HCT116 (cell line): ENCODE results near the gene BRIP1. TPM values are rescaled to one million over a fixed set of nuclear protein-coding genes. Genes with fewer than 3 reads are reported as not detected.

Source experiments
- ATAC-seq: fragments of 200-7000 bp; cut with Tn5 transposase; 2 replicates; pipeline ENCODE4 v1.9.1; 2020; ENCODE audit warnings: mild to moderate bottlenecking, moderate library complexity
- BruUV-seq: library from RNA; stranded (reverse); fragments of 400-500 nt; replicated peaks from 2 replicates; lab custom pipeline; 2021; lab: Mats Ljungman, UMichigan
- CTCF ChIA-PET: fragments of 300-600 bp; sonication (Branson Sonifier 250); formaldehyde crosslinking; loops from one replicate; lab custom pipeline; 2021; ENCODE audit warnings: antibody characterized with exemption; lab: Charles Lee
- POLR2A ChIA-PET: fragments of 300-600, 350-600 bp; sonication (Branson Sonifier 250); formaldehyde crosslinking; loops from one replicate; lab custom pipeline; 2021; ENCODE audit warnings: antibody characterized with exemption; lab: Charles Lee
- RAD21 ChIA-PET, 2 experiments: fragments of 300-600 bp; sonication (Branson Sonifier 250); formaldehyde crosslinking; loops; one replicate each; lab custom pipeline; 2023; ENCODE audit warnings: low total read pairs in 2 of 2; ENCODE audit not compliant: uncharacterized antibody in 2 of 2, unreplicated experiment in 2 of 2, low non-redundant PET in 1 of 2; lab: Charles Lee
- DNase-seq: peaks from one replicate; pipeline ENCODE4 v3.0.0-alpha.2; 2010; ENCODE audit warnings: low read depth, low spot score
- H2AFZ ChIP-seq: fragments of 200-600 bp; shearing (Covaris generic), sonication (generic); 2 replicates; pipeline ENCODE4 v1.6.1; 2017; ENCODE audit warnings: low read depth, mixed run types, mixed read lengths, antibody characterized with exemption, low read length; ENCODE audit not compliant: poor library complexity, severe bottlenecking
- H3K27ac ChIP-seq: 2 replicates; pipeline ENCODE4 v1.5.1; 2012; ENCODE audit warnings: low read depth, low read length
- H3K27me3 ChIP-seq: fragments of 200-600 bp; sonication (generic); 2 replicates; pipeline ENCODE4 v1.6.1; 2016; ENCODE audit warnings: mixed run types, low read length, mixed read lengths; ENCODE audit not compliant: insufficient read depth
- H3K36me3 ChIP-seq, 2 experiments: fragments of 200-500 bp in 1 of 2; fragments of 200-600 bp in 1 of 2; sonication (Bioruptor generic) in 1 of 2; sonication (generic) in 1 of 2; 2 replicates each; pipeline versions ENCODE4 v1.5.1 to v1.6.1; 2014 to 2016; ENCODE audit warnings: low read length in 2 of 2, inconsistent platforms in 1 of 2, mixed read lengths in 1 of 2, mixed run types in 1 of 2; ENCODE audit not compliant: insufficient read depth in 2 of 2, control insufficient read depth in 1 of 2
- H3K4me1 ChIP-seq, 2 experiments: fragments of 200-600 bp in 1 of 2; sonication (generic) in 1 of 2; 2 replicates each; pipeline versions ENCODE4 v1.5.1 to v1.6.1; 2012 to 2017; ENCODE audit warnings: low read length in 2 of 2, inconsistent platforms in 1 of 2, mild to moderate bottlenecking in 1 of 2, mixed read lengths in 1 of 2, mixed run types in 1 of 2, moderate library complexity in 1 of 2; ENCODE audit not compliant: insufficient read depth in 2 of 2, control insufficient read depth in 1 of 2
- H3K4me2 ChIP-seq: fragments of 200-600 bp; sonication (generic); 2 replicates; pipeline ENCODE4 v1.6.1; 2017; ENCODE audit warnings: mixed run types, low read length, mixed read lengths
- H3K4me3 ChIP-seq, 2 experiments: fragments of 200-600 bp in 1 of 2; sonication (generic) in 1 of 2; replicated peaks in 1 of 2; 2 replicates each; pipeline ENCODE4 v1.5.1; 2011 to 2016; ENCODE audit warnings: low read length in 2 of 2, control low read depth in 1 of 2, low read depth in 1 of 2, mild to moderate bottlenecking in 1 of 2, mixed read lengths in 1 of 2, mixed run types in 1 of 2
- H3K79me2 ChIP-seq: fragments of 200-600 bp; sonication (generic); 2 replicates; pipeline ENCODE4 v1.6.1; 2017; ENCODE audit warnings: mild to moderate bottlenecking, mixed run types, low read length, moderate library complexity, mixed read lengths; ENCODE audit not compliant: insufficient read depth
- H3K9ac ChIP-seq: fragments of 200-600 bp; sonication (generic); 2 replicates; pipeline ENCODE4 v1.6.1; 2016; ENCODE audit warnings: low read length, mixed read lengths
- H3K9me2 ChIP-seq: fragments of 200-600 bp; sonication (generic), shearing (Covaris generic); 2 replicates; pipeline ENCODE4 v1.6.1; 2017; ENCODE audit warnings: mixed run types, mild to moderate bottlenecking, moderate library complexity; ENCODE audit not compliant: insufficient read depth
- H3K9me3 ChIP-seq, 2 experiments: fragments of 200-500 bp in 1 of 2; fragments of 200-600 bp in 1 of 2; sonication (Bioruptor generic) in 1 of 2; sonication (generic) in 1 of 2; 2 replicates each; pipeline ENCODE4 v1.6.1; 2014 to 2017; ENCODE audit warnings: low read length in 2 of 2, mixed read lengths in 2 of 2, inconsistent platforms in 1 of 2, low read depth in 1 of 2, mild to moderate bottlenecking in 1 of 2, mixed run types in 1 of 2, moderate library complexity in 1 of 2; ENCODE audit not compliant: control insufficient read depth in 1 of 2, insufficient read depth in 1 of 2
- H4K20me1 ChIP-seq: fragments of 200-600 bp; sonication (generic), shearing (Covaris generic); 2 replicates; pipeline ENCODE4 v1.6.1; 2017; ENCODE audit warnings: mixed run types, mild to moderate bottlenecking, moderate library complexity; ENCODE audit not compliant: insufficient read depth
- CBX3 ChIP-seq: IDR thresholded peaks from 2 replicates; pipeline ENCODE4 v1.6.1; 2012; ENCODE audit warnings: low read depth
- CEBPB ChIP-seq: IDR thresholded peaks from 2 replicates; pipeline ENCODE4 v1.6.1; 2012; ENCODE audit warnings: low read depth
- EGR1 ChIP-seq: IDR thresholded peaks from 2 replicates; pipeline ENCODE4 v1.6.1; 2012; ENCODE audit warnings: low read depth
- ELF1 ChIP-seq: IDR thresholded peaks from 2 replicates; pipeline ENCODE4 v1.6.1; 2012; ENCODE audit warnings: low read depth, borderline replicate concordance
- EZH2 ChIP-seq: fragments of 200-600 bp; sonication (generic); IDR thresholded peaks from 2 replicates; pipeline ENCODE4 v1.6.1; 2017; ENCODE audit warnings: antibody characterized with exemption, mixed run types
- EZH2phosphoT487 ChIP-seq: fragments of 200-600 bp; IDR thresholded peaks from 2 replicates; pipeline ENCODE4 v1.6.1; 2018; ENCODE audit warnings: antibody characterized with exemption, borderline replicate concordance
- FOSL1 ChIP-seq: IDR thresholded peaks from 2 replicates; pipeline ENCODE4 v1.6.1; 2012; ENCODE audit warnings: low read depth
- JUND ChIP-seq: IDR thresholded peaks from 2 replicates; pipeline ENCODE4 v1.6.1; 2012
- POLR2A ChIP-seq: IDR thresholded peaks from 2 replicates; pipeline ENCODE4 v1.7.0; 2011; ENCODE audit warnings: borderline replicate concordance; ENCODE audit not compliant: insufficient read depth, insufficient read length; ENCODE audit errors: extremely low read depth
- POLR2AphosphoS5 ChIP-seq: IDR thresholded peaks from 2 replicates; pipeline ENCODE4 v1.6.1; 2011; ENCODE audit warnings: mild to moderate bottlenecking, low read depth, low read length, moderate library complexity
- RAD21 ChIP-seq: IDR thresholded peaks from 2 replicates; pipeline ENCODE4 v1.6.1; 2012; ENCODE audit warnings: low read depth, mild to moderate bottlenecking
- SP1 ChIP-seq: IDR thresholded peaks from 2 replicates; pipeline ENCODE4 v1.6.1; 2012; ENCODE audit warnings: low read depth
- SRF ChIP-seq: IDR thresholded peaks from 2 replicates; pipeline ENCODE4 v1.6.1; 2012; ENCODE audit warnings: low read depth
- TCF7L2 ChIP-seq: IDR thresholded peaks from 2 replicates; pipeline ENCODE4 v1.7.0; 2011; ENCODE audit warnings: borderline replicate concordance, inconsistent platforms; ENCODE audit not compliant: insufficient read depth, insufficient read length; ENCODE audit errors: extremely low read depth
- ZBTB33 ChIP-seq: IDR thresholded peaks from 2 replicates; pipeline ENCODE4 v1.6.1; 2011; ENCODE audit warnings: mild to moderate bottlenecking, low read length, moderate library complexity; ENCODE audit not compliant: insufficient replicate concordance; ENCODE audit errors: extremely low read depth
- ZFX ChIP-seq: fragments of 450-650 bp; IDR thresholded peaks from 2 replicates; pipeline ENCODE4 v1.6.1; 2017
- ZNF274 ChIP-seq: fragments of 200-500 bp; sonication (Bioruptor generic); IDR thresholded peaks from 2 replicates; pipeline ENCODE4 v1.6.1; 2014; ENCODE audit warnings: mild to moderate bottlenecking, low read depth, low read length, inconsistent platforms
- intact Hi-C: fragments of 100-400 bp; cut with micrococcal nuclease; formaldehyde crosslinking; loops from 2 replicates; pipeline ENCODE4 v1.10.0; 2022
- total RNA-seq: library from RNA; stranded (reverse); gene quantifications from one replicate; pipeline ENCODE4 v1.2.1, GENCODE V29; 2021; ENCODE audit not compliant: unreplicated experiment
- TF ChIP-seq, protein P1 (sequence below): IDR thresholded peaks from 2 replicates; pipeline ENCODE4 v1.6.1; 2012
- TF ChIP-seq, protein P2 (sequence below), 3 experiments: fragments of 200-600 bp in 1 of 3; sonication (generic) in 1 of 3; IDR thresholded peaks in 2 of 3; conservative IDR thresholded peaks in 1 of 3; 2 replicates each; pipeline ENCODE4 v1.5.1; 2012 to 2017; ENCODE audit warnings: low read depth in 2 of 3, low read length in 2 of 3, antibody characterized with exemption in 1 of 3, borderline replicate concordance in 1 of 3, control low read depth in 1 of 3, mild to moderate bottlenecking in 1 of 3, mixed read lengths in 1 of 3, mixed run types in 1 of 3, moderate library complexity in 1 of 3; ENCODE audit not compliant: insufficient read depth in 1 of 3
- TF ChIP-seq, protein P3 (sequence below): IDR thresholded peaks from 2 replicates; pipeline ENCODE4 v1.6.1; 2012; ENCODE audit warnings: low read depth

BRIP1 gene
- total RNA-seq, 1 experiment from 2014 or later = 22.2 TPM

GRCh38 chr17:61848896-61849295, 14.4 kb downstream of the BRIP1 start:
- intact Hi-C loops = no loop called here
- RAD21 ChIA-PET = no interaction called here
- no TSS peak for BruUV-seq

More at GRCh38 chr17:61848896-61849295, 14.4 kb downstream of the BRIP1 start:
- ChIA-PET POLR2A (no interaction called here), CTCF (no interaction called here)
- no peak overlapping the region for H3K4me2 ChIP-seq
- H3K4me3 ChIP-seq = no peak overlapping the region
- no peak for TF ChIP-seq POLR2AphosphoS5
- no peak for TF ChIP-seq ELF1
- TF ChIP-seq CEBPB = no peak
- TF ChIP-seq EGR1 = no peak
- no peak for TF ChIP-seq CBX3
- no peak for TF ChIP-seq RAD21
- TF ChIP-seq, protein P1, sequence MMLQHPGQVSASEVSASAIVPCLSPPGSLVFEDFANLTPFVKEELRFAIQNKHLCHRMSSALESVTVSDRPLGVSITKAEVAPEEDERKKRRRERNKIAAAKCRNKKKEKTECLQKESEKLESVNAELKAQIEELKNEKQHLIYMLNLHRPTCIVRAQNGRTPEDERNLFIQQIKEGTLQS = no peak
- TF ChIP-seq FOSL1 = no peak
- TF ChIP-seq ZNF274 = no peak
- TF ChIP-seq EZH2phosphoT487 = no peak
- TF ChIP-seq SP1 = no peak
- no peak for TF ChIP-seq ZBTB33
- TF ChIP-seq TCF7L2 = no peak
- TF ChIP-seq SRF = no peak
- no peak for TF ChIP-seq POLR2A
- TF ChIP-seq, protein P2, sequence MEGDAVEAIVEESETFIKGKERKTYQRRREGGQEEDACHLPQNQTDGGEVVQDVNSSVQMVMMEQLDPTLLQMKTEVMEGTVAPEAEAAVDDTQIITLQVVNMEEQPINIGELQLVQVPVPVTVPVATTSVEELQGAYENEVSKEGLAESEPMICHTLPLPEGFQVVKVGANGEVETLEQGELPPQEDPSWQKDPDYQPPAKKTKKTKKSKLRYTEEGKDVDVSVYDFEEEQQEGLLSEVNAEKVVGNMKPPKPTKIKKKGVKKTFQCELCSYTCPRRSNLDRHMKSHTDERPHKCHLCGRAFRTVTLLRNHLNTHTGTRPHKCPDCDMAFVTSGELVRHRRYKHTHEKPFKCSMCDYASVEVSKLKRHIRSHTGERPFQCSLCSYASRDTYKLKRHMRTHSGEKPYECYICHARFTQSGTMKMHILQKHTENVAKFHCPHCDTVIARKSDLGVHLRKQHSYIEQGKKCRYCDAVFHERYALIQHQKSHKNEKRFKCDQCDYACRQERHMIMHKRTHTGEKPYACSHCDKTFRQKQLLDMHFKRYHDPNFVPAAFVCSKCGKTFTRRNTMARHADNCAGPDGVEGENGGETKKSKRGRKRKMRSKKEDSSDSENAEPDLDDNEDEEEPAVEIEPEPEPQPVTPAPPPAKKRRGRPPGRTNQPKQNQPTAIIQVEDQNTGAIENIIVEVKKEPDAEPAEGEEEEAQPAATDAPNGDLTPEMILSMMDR (IDR thresholded peaks at IDR 0.05 in 2 of 3, conservative IDR thresholded peaks at IDR 0.05 in 1 of 3; ENCODE audit: borderline replicate concordance in 1 of 3, insufficient read depth in 1 of 3, low read depth in 2 of 3, low read length in 2 of 3) = no peak
- no peak for TF ChIP-seq EZH2
- TF ChIP-seq JUND = no peak
- TF ChIP-seq, protein P3, sequence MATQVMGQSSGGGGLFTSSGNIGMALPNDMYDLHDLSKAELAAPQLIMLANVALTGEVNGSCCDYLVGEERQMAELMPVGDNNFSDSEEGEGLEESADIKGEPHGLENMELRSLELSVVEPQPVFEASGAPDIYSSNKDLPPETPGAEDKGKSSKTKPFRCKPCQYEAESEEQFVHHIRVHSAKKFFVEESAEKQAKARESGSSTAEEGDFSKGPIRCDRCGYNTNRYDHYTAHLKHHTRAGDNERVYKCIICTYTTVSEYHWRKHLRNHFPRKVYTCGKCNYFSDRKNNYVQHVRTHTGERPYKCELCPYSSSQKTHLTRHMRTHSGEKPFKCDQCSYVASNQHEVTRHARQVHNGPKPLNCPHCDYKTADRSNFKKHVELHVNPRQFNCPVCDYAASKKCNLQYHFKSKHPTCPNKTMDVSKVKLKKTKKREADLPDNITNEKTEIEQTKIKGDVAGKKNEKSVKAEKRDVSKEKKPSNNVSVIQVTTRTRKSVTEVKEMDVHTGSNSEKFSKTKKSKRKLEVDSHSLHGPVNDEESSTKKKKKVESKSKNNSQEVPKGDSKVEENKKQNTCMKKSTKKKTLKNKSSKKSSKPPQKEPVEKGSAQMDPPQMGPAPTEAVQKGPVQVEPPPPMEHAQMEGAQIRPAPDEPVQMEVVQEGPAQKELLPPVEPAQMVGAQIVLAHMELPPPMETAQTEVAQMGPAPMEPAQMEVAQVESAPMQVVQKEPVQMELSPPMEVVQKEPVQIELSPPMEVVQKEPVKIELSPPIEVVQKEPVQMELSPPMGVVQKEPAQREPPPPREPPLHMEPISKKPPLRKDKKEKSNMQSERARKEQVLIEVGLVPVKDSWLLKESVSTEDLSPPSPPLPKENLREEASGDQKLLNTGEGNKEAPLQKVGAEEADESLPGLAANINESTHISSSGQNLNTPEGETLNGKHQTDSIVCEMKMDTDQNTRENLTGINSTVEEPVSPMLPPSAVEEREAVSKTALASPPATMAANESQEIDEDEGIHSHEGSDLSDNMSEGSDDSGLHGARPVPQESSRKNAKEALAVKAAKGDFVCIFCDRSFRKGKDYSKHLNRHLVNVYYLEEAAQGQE = no peak
- TF ChIP-seq ZFX = no peak
- no peaks in the 10 kb centered on the region for H3K9me2 ChIP-seq
- no peak for DNase-seq
- ATAC-seq = no peak
- H3K36me3 ChIP-seq = peaks cover 9 to 28% of the 10 kb centered on the region in 2 experiments; a peak in 3 of 4 replicates
- no peaks in the 10 kb centered on the region for H3K9me3 ChIP-seq
- H3K79me2 ChIP-seq = peaks cover 8% of the 10 kb centered on the region; the same call in 1 of the 2 replicates
- no peak overlapping the region for H3K27ac ChIP-seq
- H3K9ac ChIP-seq = no peak overlapping the region
- no peaks in the 10 kb centered on the region for H4K20me1 ChIP-seq
- H3K4me1 ChIP-seq = no peaks in the 10 kb centered on the region
- no peaks in the 10 kb centered on the region for H3K27me3 ChIP-seq
- no peak overlapping the region for H2AFZ ChIP-seq
